ENCODE measurements around the gene ABITRAM.

Gene ABITRAM

GRCh38 chr9:108972186-108972585 lies 38.0 kb downstream of the ABITRAM start:
- TF ChIP-seq CTCF (IDR thresholded peaks at IDR 0.05) = no peak
- H3K27me3 ChIP-seq (ENCODE audit: control insufficient read depth, insufficient read depth, low read length) = no peaks in the 10 kb centered on the region
- no peak overlapping the region for H3K4me3 ChIP-seq (ENCODE audit: low read depth, low read length)
- H2AFZ ChIP-seq = no peak overlapping the region
- no peak overlapping the region for H3K27ac ChIP-seq
- H3K79me2 ChIP-seq = no peaks in the 10 kb centered on the region
- no peaks in the 10 kb centered on the region for H3K9me3 ChIP-seq (ENCODE audit: control insufficient read depth, low read length)
- H3K4me2 ChIP-seq (ENCODE audit: low read length) = peak overlapping the region; percentile 19
- no peaks in the 10 kb centered on the region for H3K36me3 ChIP-seq (ENCODE audit: control insufficient read depth, insufficient read depth, low read length)
- H3K4me1 ChIP-seq = no peaks in the 10 kb centered on the region
- H3K9ac ChIP-seq = no peak overlapping the region

- H2AFZ ChIP-seq = no peak overlapping the region
These were observed 38.5 kb downstream of the ABITRAM start for GRCh38 chr9:108972626-108973209.

GRCh38 chr9:108973895-108974294 lies 39.7 kb downstream of the ABITRAM start:
- Histone ChIP-seq H3K79me2 (no peaks in the 10 kb centered on the region), H3K4me3 (ENCODE audit: low read depth, low read length) (no peak overlapping the region), H3K27ac (no peak overlapping the region), H3K9ac (no peak overlapping the region), H3K4me1 (no peaks in the 10 kb centered on the region), H3K36me3 (ENCODE audit: control insufficient read depth, insufficient read depth, low read length) (no peaks in the 10 kb centered on the region), H2AFZ (no peak overlapping the region), H3K27me3 (ENCODE audit: control insufficient read depth, insufficient read depth, low read length) (no peaks in the 10 kb centered on the region), H3K9me3 (ENCODE audit: control insufficient read depth, low read length) (no peaks in the 10 kb centered on the region), H3K4me2 (ENCODE audit: low read length) (peak overlapping the region; percentile 8)
- TF ChIP-seq CTCF (IDR thresholded peaks at IDR 0.05) = no peak

More at GRCh38 chr9:108972626-108973209, 38.5 kb downstream of the ABITRAM start:
- Histone ChIP-seq H3K9ac (no peak overlapping the region), H3K27me3 (ENCODE audit: control insufficient read depth, insufficient read depth, low read length) (no peaks in the 10 kb centered on the region), H3K4me3 (ENCODE audit: low read depth, low read length) (no peak overlapping the region), H3K4me2 (ENCODE audit: low read length) (peak overlapping the region; percentile 21), H3K79me2 (no peaks in the 10 kb centered on the region), H3K4me1 (no peaks in the 10 kb centered on the region), H3K36me3 (ENCODE audit: control insufficient read depth, insufficient read depth, low read length) (no peaks in the 10 kb centered on the region), H3K9me3 (ENCODE audit: control insufficient read depth, low read length) (no peaks in the 10 kb centered on the region), H3K27ac (no peak overlapping the region)
- TF ChIP-seq CTCF (IDR thresholded peaks at IDR 0.05) = no peak

- H3K4me3 ChIP-seq (ENCODE audit: low read depth, low read length) = no peak overlapping the region
- no peak for TF ChIP-seq CTCF (IDR thresholded peaks at IDR 0.05)
- no peaks in the 10 kb centered on the region for H3K79me2 ChIP-seq
- no peak overlapping the region for H3K27ac ChIP-seq
- H3K9ac ChIP-seq = no peak overlapping the region
- H2AFZ ChIP-seq = no peak overlapping the region
- no peaks in the 10 kb centered on the region for H3K27me3 ChIP-seq (ENCODE audit: control insufficient read depth, insufficient read depth, low read length)
- H3K9me3 ChIP-seq (ENCODE audit: control insufficient read depth, low read length) = no peaks in the 10 kb centered on the region
- H3K36me3 ChIP-seq (ENCODE audit: control insufficient read depth, insufficient read depth, low read length) = no peaks in the 10 kb centered on the region
- no peaks in the 10 kb centered on the region for H3K4me1 ChIP-seq
- no peak overlapping the region for H3K4me2 ChIP-seq (ENCODE audit: low read length)
These were observed 44.0 kb downstream of the ABITRAM start for GRCh38 chr9:108978205-108978604.

- Histone ChIP-seq H3K27ac (no peak overlapping the region), H3K36me3 (ENCODE audit: control insufficient read depth, insufficient read depth, low read length) (no peaks in the 10 kb centered on the region), H3K79me2 (no peaks in the 10 kb centered on the region), H3K4me1 (no peaks in the 10 kb centered on the region), H3K9ac (no peak overlapping the region), H3K4me3 (ENCODE audit: low read depth, low read length) (no peak overlapping the region), H3K27me3 (ENCODE audit: control insufficient read depth, insufficient read depth, low read length) (no peaks in the 10 kb centered on the region), H3K9me3 (ENCODE audit: control insufficient read depth, low read length) (no peaks in the 10 kb centered on the region), H2AFZ (no peak overlapping the region), H3K4me2 (ENCODE audit: low read length) (peak overlapping the region; percentile 45)
- no peak for TF ChIP-seq CTCF (IDR thresholded peaks at IDR 0.05)
These were observed 46.7 kb downstream of the ABITRAM start for GRCh38 chr9:108980893-108981292.
